GM12892 (cell line): Measurements from ENCODE around the gene LRRC46.

Experiments used
- POLR2A ChIP-seq: IDR thresholded peaks from 2 replicates; pipeline ENCODE4 v1.6.1; 2011; ENCODE audit warnings: low read depth, low read length, control low read depth
- POLR2AphosphoS5 ChIP-seq: IDR thresholded peaks from 2 replicates; pipeline ENCODE4 v1.6.1; 2011; ENCODE audit warnings: low read depth, low read length, control low read depth

DNA sequence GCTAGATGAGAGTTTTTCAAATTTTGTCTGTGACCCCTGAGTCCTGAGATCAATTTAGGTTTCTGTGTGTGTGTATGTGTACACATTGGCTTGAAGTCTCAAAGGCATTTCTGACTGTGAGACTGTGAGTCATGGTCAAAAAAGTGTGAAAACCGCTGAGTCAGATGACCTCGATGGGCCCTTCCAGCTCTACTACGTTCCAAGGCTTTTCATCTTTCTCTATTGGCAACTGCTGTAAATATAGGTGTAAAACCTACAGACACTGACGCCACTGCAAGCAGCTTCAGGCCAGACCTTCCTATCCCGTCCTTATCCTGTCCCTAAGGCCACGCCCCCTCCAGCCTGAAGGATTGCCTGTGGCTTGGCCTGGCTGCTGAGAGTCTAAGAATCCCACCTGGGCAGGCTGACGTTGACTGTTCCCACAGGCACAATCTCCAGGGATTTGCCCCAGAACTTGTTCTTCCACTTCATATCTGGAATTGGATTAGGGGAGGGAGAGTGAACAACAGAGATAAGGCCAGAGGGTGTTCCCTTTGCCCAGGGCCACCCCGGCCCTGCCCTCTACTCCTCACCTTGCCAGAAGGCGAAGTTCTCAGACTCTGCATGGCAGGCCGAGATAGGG is 21.2 kb upstream of the LRRC46 start:
- TF ChIP-seq POLR2A (no peak), POLR2AphosphoS5 (no peak)
